ENCODE data around the gene DAPK2.

Gene DAPK2

DNA sequence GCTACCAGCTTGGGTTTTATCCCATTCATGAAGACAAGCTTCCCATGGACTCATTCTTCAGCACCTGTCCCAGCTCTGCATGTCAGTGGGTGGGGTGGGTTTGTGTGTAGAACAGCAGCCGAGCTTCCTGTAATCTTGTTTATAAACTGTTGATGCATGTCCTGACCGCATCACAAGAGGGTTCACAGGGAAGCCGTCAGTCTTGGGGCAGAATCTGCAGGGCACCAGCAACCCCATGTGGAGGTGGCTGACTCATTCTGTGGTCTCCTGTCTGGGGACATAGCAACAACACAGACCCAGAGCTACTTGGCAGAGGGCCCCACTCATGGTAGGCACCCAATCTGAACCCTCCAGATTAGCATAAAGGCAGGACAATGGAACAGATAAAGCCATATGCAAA is 35.6 kb downstream of the DAPK2 start:
- peak; percentile 64 to 89 for DNase-seq (ENCODE audit: low read depth in 1 of 2, low spot score in 1 of 2)
- peak overlapping the region; percentile 14; the same call in 1 of the 2 replicates for H3K27ac ChIP-seq (replicated peaks)
- H3K27me3 ChIP-seq (ENCODE audit: insufficient read depth, poor library complexity, severe bottlenecking), result no peaks in the 10 kb centered on the region
- no peak overlapping the region for H3K4me3 ChIP-seq (replicated peaks; ENCODE audit: insufficient read depth, low read length)
- no peak for TF ChIP-seq GABPA (IDR thresholded peaks at IDR 0.05; ENCODE audit: low read depth)
- TF ChIP-seq, protein P1, sequence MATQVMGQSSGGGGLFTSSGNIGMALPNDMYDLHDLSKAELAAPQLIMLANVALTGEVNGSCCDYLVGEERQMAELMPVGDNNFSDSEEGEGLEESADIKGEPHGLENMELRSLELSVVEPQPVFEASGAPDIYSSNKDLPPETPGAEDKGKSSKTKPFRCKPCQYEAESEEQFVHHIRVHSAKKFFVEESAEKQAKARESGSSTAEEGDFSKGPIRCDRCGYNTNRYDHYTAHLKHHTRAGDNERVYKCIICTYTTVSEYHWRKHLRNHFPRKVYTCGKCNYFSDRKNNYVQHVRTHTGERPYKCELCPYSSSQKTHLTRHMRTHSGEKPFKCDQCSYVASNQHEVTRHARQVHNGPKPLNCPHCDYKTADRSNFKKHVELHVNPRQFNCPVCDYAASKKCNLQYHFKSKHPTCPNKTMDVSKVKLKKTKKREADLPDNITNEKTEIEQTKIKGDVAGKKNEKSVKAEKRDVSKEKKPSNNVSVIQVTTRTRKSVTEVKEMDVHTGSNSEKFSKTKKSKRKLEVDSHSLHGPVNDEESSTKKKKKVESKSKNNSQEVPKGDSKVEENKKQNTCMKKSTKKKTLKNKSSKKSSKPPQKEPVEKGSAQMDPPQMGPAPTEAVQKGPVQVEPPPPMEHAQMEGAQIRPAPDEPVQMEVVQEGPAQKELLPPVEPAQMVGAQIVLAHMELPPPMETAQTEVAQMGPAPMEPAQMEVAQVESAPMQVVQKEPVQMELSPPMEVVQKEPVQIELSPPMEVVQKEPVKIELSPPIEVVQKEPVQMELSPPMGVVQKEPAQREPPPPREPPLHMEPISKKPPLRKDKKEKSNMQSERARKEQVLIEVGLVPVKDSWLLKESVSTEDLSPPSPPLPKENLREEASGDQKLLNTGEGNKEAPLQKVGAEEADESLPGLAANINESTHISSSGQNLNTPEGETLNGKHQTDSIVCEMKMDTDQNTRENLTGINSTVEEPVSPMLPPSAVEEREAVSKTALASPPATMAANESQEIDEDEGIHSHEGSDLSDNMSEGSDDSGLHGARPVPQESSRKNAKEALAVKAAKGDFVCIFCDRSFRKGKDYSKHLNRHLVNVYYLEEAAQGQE (IDR thresholded peaks at IDR 0.05; ENCODE audit: insufficient replicate concordance, low read depth), result no peak
- TF ChIP-seq, protein P2, sequence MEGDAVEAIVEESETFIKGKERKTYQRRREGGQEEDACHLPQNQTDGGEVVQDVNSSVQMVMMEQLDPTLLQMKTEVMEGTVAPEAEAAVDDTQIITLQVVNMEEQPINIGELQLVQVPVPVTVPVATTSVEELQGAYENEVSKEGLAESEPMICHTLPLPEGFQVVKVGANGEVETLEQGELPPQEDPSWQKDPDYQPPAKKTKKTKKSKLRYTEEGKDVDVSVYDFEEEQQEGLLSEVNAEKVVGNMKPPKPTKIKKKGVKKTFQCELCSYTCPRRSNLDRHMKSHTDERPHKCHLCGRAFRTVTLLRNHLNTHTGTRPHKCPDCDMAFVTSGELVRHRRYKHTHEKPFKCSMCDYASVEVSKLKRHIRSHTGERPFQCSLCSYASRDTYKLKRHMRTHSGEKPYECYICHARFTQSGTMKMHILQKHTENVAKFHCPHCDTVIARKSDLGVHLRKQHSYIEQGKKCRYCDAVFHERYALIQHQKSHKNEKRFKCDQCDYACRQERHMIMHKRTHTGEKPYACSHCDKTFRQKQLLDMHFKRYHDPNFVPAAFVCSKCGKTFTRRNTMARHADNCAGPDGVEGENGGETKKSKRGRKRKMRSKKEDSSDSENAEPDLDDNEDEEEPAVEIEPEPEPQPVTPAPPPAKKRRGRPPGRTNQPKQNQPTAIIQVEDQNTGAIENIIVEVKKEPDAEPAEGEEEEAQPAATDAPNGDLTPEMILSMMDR (IDR thresholded peaks at IDR 0.05; ENCODE audit: insufficient read depth, low read length), result no peak
- TF ChIP-seq POLR2AphosphoS5 (IDR thresholded peaks at IDR 0.05; ENCODE audit: low read depth), result no peak
- TF ChIP-seq SPI1 (IDR thresholded peaks at IDR 0.05; ENCODE audit: borderline replicate concordance, low read depth), result no peak

DNA sequence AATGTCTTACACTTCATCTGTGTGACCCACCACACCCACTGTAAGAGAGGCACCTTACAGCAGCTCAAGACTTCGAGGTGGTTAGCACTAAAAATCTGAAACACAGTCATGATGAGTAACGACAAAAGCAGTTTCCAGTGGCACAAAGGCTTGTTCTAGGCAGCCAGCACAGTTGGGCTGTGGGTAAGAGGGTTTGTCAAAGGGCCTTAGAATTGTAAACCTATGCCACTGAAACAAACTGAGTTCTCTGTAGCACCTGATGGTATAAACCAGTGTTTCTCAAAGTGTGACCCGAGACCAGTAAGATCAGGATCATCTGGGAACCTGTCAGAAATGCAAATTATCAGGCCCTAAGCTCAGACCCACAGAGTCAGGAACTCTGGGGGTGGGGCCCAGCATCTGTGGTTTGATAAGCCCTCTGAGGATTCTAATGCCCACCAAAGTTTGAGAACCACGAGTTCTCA is 36.5 kb downstream of the DAPK2 start:
- no peak overlapping the region for H3K27ac ChIP-seq (replicated peaks)
- H3K4me3 ChIP-seq (replicated peaks; ENCODE audit: insufficient read depth, low read length), result no peak overlapping the region
- TF ChIP-seq POLR2AphosphoS5 (IDR thresholded peaks at IDR 0.05; ENCODE audit: low read depth) (no peak), GABPA (IDR thresholded peaks at IDR 0.05; ENCODE audit: low read depth) (no peak), SPI1 (IDR thresholded peaks at IDR 0.05; ENCODE audit: borderline replicate concordance, low read depth) (no peak)
- TF ChIP-seq, protein P1 (IDR thresholded peaks at IDR 0.05; ENCODE audit: insufficient replicate concordance, low read depth), result no peak
- TF ChIP-seq, protein P2 (IDR thresholded peaks at IDR 0.05; ENCODE audit: insufficient read depth, low read length), result no peak
- no peaks in the 10 kb centered on the region for H3K27me3 ChIP-seq (ENCODE audit: insufficient read depth, poor library complexity, severe bottlenecking)
- no peak for DNase-seq (ENCODE audit: low read depth in 1 of 2, low spot score in 1 of 2)

DNA sequence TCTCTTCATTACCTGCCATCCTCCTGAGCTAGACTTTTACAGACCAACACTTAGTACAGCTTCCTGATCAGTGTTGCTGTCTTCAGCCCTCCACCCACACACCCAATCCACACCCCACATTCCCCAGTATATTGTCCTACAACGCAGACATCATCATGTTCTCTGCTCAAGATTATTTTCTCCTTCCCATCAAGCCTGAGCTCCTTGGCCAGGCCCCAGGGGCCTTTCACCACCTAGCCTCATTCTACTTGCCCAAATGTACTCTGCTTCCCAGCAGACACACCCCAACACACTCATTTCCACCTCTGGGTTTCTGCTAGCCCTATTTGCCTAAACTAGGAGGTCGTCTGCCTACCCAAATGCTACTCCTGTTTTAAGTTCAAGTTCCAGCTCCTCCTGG is 37.0 kb downstream of the DAPK2 start:
- no peak for TF ChIP-seq SPI1 (IDR thresholded peaks at IDR 0.05; ENCODE audit: borderline replicate concordance, low read depth)
- TF ChIP-seq, protein P1 (IDR thresholded peaks at IDR 0.05; ENCODE audit: insufficient replicate concordance, low read depth), result no peak
- TF ChIP-seq, protein P2 (IDR thresholded peaks at IDR 0.05; ENCODE audit: insufficient read depth, low read length), result no peak
- no peak for TF ChIP-seq POLR2AphosphoS5 (IDR thresholded peaks at IDR 0.05; ENCODE audit: low read depth)
- TF ChIP-seq GABPA (IDR thresholded peaks at IDR 0.05; ENCODE audit: low read depth), result no peak
- H3K27me3 ChIP-seq (ENCODE audit: insufficient read depth, poor library complexity, severe bottlenecking), result no peaks in the 10 kb centered on the region
- H3K4me3 ChIP-seq (replicated peaks; ENCODE audit: insufficient read depth, low read length), result no peak overlapping the region
- DNase-seq (ENCODE audit: low read depth in 1 of 2, low spot score in 1 of 2), result no peak
- H3K27ac ChIP-seq (replicated peaks), result no peak overlapping the region

Data from HL-60 (cell line).